ENCODE measurements around the gene AK9.

DNA sequence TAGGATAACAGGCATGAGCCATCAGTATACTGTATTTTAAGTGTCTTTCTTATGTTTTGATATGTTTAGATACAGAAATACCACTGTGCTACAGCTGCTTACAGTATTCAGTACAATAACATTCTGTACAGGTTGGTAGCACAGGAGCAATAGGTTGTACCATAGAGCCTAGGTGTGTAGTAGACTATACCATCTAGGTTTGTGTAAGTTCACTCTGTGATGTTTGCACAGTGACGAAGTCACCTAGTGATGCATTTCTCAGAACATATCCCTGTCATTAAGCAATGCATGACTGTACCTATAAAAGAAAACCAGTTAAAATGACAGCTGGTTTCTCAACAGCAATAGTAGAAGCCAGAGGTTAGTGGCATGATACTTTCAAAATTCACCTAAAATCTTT, 204.9 kb downstream of the AK9 start:
- TF ChIP-seq, protein P1, sequence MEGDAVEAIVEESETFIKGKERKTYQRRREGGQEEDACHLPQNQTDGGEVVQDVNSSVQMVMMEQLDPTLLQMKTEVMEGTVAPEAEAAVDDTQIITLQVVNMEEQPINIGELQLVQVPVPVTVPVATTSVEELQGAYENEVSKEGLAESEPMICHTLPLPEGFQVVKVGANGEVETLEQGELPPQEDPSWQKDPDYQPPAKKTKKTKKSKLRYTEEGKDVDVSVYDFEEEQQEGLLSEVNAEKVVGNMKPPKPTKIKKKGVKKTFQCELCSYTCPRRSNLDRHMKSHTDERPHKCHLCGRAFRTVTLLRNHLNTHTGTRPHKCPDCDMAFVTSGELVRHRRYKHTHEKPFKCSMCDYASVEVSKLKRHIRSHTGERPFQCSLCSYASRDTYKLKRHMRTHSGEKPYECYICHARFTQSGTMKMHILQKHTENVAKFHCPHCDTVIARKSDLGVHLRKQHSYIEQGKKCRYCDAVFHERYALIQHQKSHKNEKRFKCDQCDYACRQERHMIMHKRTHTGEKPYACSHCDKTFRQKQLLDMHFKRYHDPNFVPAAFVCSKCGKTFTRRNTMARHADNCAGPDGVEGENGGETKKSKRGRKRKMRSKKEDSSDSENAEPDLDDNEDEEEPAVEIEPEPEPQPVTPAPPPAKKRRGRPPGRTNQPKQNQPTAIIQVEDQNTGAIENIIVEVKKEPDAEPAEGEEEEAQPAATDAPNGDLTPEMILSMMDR (conservative IDR thresholded peaks at IDR 0.05; ENCODE audit: low read length) = no peak
- no peak for TF ChIP-seq EZH2phosphoT487 (IDR thresholded peaks at IDR 0.05; ENCODE audit: borderline replicate concordance)
